ENCODE measurements around the gene THADA.

Gene THADA

DNA sequence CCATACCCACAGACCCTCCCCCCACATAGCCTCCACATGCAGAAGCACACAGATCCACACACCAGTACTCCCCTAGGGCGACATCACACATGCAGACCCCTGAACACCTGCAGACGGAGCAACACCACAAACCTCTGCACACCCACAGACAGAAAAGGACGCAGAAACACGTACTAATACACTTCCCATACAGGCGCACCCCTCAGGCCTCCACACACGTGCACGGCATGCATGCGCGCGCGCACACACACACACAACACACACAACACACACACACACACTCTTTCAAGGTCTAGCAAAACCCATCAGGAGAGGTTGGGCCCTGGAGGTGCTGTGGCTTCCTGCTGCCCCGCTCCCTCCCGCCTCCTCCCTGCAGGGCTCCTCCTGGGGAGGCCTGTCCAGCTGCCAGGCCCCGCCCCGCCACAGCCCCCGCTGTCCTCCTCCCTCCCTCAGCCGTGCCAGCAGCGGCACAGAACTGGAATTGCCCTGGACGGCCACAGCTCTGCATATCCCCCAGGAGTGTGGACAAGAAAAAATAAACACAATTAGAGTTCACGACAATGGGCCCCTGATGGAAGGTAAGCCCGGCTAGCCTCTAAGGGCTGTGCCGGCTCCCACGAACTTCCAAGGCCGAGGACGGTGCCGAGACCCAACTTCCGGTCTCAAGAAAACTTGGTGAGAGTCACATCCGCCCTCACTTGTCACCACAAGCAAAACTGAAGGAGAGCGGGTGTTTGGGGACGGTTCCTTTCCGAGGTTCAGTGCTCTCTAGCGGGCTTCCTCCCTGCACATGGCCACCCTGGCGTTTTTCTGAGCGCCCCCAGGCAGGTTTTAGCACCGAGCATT, 376.2 kb downstream of the THADA start:
- peak overlapping the region; percentile 84 for H3K4me2 ChIP-seq (ENCODE audit: low read length)
- peaks cover 7% of the 10 kb centered on the region; the same call in 1 of the 2 replicates for H4K20me1 ChIP-seq (ENCODE audit: control insufficient read depth, insufficient read depth, low read depth, low read length)
- H3K9me2 ChIP-seq (replicated peaks; ENCODE audit: control insufficient read depth, low read length) = no peaks in the 10 kb centered on the region
- H3K27me3 ChIP-seq (ENCODE audit: control insufficient read depth, low read length) = no peaks in the 10 kb centered on the region
- no peaks in the 10 kb centered on the region for H3K9me3 ChIP-seq (ENCODE audit: control insufficient read depth, insufficient read depth, low read length)
- no peak for TF ChIP-seq EZH2phosphoT487 (IDR thresholded peaks at IDR 0.05; ENCODE audit: borderline replicate concordance, low read length)
- TF ChIP-seq, protein P1, sequence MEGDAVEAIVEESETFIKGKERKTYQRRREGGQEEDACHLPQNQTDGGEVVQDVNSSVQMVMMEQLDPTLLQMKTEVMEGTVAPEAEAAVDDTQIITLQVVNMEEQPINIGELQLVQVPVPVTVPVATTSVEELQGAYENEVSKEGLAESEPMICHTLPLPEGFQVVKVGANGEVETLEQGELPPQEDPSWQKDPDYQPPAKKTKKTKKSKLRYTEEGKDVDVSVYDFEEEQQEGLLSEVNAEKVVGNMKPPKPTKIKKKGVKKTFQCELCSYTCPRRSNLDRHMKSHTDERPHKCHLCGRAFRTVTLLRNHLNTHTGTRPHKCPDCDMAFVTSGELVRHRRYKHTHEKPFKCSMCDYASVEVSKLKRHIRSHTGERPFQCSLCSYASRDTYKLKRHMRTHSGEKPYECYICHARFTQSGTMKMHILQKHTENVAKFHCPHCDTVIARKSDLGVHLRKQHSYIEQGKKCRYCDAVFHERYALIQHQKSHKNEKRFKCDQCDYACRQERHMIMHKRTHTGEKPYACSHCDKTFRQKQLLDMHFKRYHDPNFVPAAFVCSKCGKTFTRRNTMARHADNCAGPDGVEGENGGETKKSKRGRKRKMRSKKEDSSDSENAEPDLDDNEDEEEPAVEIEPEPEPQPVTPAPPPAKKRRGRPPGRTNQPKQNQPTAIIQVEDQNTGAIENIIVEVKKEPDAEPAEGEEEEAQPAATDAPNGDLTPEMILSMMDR (IDR thresholded peaks at IDR 0.05; ENCODE audit: low read depth, low read length, poor library complexity, severe bottlenecking) = no peak
- peak overlapping the region; percentile 95 for H3K27ac ChIP-seq (ENCODE audit: low read depth, low read length)
- peak overlapping the region; percentile 93 for H3K4me3 ChIP-seq (ENCODE audit: low read length)
- H3K36me3 ChIP-seq (ENCODE audit: control insufficient read depth, low read length) = peaks cover 36% of the 10 kb centered on the region
- H3K4me1 ChIP-seq (ENCODE audit: control insufficient read depth, low read length) = peaks cover 62% of the 10 kb centered on the region
- H3F3A ChIP-seq (ENCODE audit: control insufficient read depth, insufficient read depth) = peaks cover 56% of the 10 kb centered on the region
- peaks cover 37% of the 10 kb centered on the region for H3K79me2 ChIP-seq (ENCODE audit: control insufficient read depth, low read length)

DNA sequence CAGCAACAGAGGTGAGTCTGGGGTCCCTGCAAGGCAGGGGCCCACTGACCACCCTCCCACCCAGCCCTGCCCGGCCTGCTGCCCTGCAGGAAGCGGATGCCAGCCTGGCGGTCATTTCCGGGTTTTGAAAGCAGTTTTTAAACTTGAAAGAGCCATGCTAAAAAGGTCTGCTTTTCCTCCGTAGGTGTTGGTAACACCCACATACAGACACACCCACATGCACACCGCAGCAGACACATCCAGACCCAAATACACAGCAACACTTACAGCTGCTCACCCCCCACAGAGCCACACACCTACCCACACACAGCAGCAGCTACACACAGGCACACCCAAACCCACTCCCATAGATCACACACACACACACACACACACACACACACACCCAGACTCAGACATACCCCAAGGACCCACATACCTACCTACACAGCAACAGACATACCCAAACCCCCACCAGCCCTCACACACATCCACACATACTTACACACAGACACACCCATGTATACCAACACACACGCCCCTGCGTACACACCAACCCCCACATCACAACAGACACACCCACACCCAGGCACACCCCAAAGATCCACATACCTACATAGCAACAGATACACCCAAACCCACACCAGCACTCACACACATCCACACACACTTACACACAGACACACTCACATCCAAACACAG, 377.0 kb downstream of the THADA start:
- peaks cover 29% of the 10 kb centered on the region for H3K36me3 ChIP-seq (ENCODE audit: control insufficient read depth, low read length)
- peaks cover 30% of the 10 kb centered on the region for H3K79me2 ChIP-seq (ENCODE audit: control insufficient read depth, low read length)
- H3K4me3 ChIP-seq (ENCODE audit: low read length) = peak overlapping the region; percentile 93
- no peaks in the 10 kb centered on the region for H3K27me3 ChIP-seq (ENCODE audit: control insufficient read depth, low read length)
- no peaks in the 10 kb centered on the region for H3K9me2 ChIP-seq (replicated peaks; ENCODE audit: control insufficient read depth, low read length)
- H4K20me1 ChIP-seq (ENCODE audit: control insufficient read depth, insufficient read depth, low read depth, low read length) = peaks cover 5% of the 10 kb centered on the region; the same call in 1 of the 2 replicates
- peak overlapping the region; percentile 95 for H3K27ac ChIP-seq (ENCODE audit: low read depth, low read length)
- peaks cover 62% of the 10 kb centered on the region for H3K4me1 ChIP-seq (ENCODE audit: control insufficient read depth, low read length)
- TF ChIP-seq EZH2phosphoT487 (IDR thresholded peaks at IDR 0.05; ENCODE audit: borderline replicate concordance, low read length) = no peak
- TF ChIP-seq, protein P1 (IDR thresholded peaks at IDR 0.05; ENCODE audit: low read depth, low read length, poor library complexity, severe bottlenecking) = no peak
- H3K9me3 ChIP-seq (ENCODE audit: control insufficient read depth, insufficient read depth, low read length) = no peaks in the 10 kb centered on the region
- peaks cover 54% of the 10 kb centered on the region for H3F3A ChIP-seq (ENCODE audit: control insufficient read depth, insufficient read depth)
- H3K4me2 ChIP-seq (ENCODE audit: low read length) = peak overlapping the region; percentile 84

DNA sequence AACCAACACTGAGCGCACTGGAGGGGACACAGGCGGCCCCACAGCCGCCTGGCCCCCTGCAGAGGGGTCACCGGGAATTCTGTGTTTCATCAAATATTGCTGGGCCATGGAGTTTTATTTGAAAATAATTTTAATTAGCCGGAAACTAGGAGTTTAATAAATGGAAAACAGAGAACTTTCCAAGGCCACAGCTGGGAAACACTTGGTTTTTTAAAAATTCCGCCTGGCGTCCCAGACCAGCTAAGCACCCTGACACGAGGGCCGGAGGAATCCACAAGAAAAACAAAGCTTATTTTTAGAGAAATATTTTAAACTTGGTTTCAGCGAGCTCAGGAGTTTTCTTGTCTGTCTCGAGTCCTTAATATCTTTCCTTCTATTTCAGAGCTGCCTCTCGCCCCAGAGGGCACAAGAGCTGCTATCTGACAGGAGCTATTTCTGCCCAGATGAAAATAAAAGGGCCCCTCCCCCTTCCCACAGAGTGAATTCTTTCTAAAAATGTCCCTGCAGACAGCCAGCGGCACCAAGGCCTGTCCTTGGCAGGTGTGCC, 377.6 kb downstream of the THADA start:
- Histone ChIP-seq H4K20me1 (ENCODE audit: control insufficient read depth, insufficient read depth, low read depth, low read length) (no peaks in the 10 kb centered on the region), H3F3A (ENCODE audit: control insufficient read depth, insufficient read depth) (peaks cover 47% of the 10 kb centered on the region), H3K9me2 (replicated peaks; ENCODE audit: control insufficient read depth, low read length) (no peaks in the 10 kb centered on the region), H3K36me3 (ENCODE audit: control insufficient read depth, low read length) (peaks cover 22% of the 10 kb centered on the region), H3K27me3 (ENCODE audit: control insufficient read depth, low read length) (no peaks in the 10 kb centered on the region), H3K4me1 (ENCODE audit: control insufficient read depth, low read length) (peaks cover 60% of the 10 kb centered on the region), H3K27ac (ENCODE audit: low read depth, low read length) (peak overlapping the region; percentile 95), H3K4me2 (ENCODE audit: low read length) (peak overlapping the region; percentile 84), H3K9me3 (ENCODE audit: control insufficient read depth, insufficient read depth, low read length) (no peaks in the 10 kb centered on the region), H3K79me2 (ENCODE audit: control insufficient read depth, low read length) (peaks cover 23% of the 10 kb centered on the region), H3K4me3 (ENCODE audit: low read length) (peak overlapping the region; percentile 93)
- TF ChIP-seq, protein P1 (IDR thresholded peaks at IDR 0.05; ENCODE audit: low read depth, low read length, poor library complexity, severe bottlenecking) = no peak
- no peak for TF ChIP-seq EZH2phosphoT487 (IDR thresholded peaks at IDR 0.05; ENCODE audit: borderline replicate concordance, low read length)

Measured in DOHH2 (cell line).